GM12865 (cell line): Measurements from ENCODE around the gene TTYH1.

Experiments used
- DNase-seq: peaks from one replicate; pipeline ENCODE4 v3.0.0; 2010; ENCODE audit warnings: low read depth
- H3K4me3 ChIP-seq: 2 replicates; pipeline ENCODE4 v1.5.1; 2011; ENCODE audit warnings: mild to moderate bottlenecking, low read depth, low read length, control low read depth
- TF ChIP-seq, protein P1 (sequence below): IDR thresholded peaks from 2 replicates; pipeline ENCODE4 v1.5.1; 2011; ENCODE audit warnings: low read length, control low read depth, low read depth, inconsistent platforms; ENCODE audit not compliant: insufficient read depth; ENCODE audit errors: missing control alignments

The TTYH1 gene

DNA sequence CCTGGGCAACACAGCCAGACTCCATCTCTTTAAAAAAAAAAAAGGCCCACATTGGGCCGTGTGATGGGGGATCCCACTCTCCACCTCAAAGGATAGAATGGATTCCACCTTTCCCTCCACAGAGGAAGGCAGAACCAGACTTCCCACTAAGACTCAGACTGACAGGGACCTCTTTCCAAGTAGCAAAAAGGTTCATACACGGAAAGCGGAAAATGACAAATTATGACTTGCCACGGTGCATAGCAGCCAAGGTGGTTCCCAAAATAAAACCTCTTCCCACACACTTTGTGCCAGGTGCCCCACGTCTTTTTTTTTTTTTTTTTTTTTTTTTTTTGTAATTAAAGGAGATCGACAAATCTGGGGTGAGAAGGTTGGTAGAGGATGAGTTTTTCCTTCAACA lies 14.4 kb upstream of the TTYH1 start:
- TF ChIP-seq, protein P1, sequence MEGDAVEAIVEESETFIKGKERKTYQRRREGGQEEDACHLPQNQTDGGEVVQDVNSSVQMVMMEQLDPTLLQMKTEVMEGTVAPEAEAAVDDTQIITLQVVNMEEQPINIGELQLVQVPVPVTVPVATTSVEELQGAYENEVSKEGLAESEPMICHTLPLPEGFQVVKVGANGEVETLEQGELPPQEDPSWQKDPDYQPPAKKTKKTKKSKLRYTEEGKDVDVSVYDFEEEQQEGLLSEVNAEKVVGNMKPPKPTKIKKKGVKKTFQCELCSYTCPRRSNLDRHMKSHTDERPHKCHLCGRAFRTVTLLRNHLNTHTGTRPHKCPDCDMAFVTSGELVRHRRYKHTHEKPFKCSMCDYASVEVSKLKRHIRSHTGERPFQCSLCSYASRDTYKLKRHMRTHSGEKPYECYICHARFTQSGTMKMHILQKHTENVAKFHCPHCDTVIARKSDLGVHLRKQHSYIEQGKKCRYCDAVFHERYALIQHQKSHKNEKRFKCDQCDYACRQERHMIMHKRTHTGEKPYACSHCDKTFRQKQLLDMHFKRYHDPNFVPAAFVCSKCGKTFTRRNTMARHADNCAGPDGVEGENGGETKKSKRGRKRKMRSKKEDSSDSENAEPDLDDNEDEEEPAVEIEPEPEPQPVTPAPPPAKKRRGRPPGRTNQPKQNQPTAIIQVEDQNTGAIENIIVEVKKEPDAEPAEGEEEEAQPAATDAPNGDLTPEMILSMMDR: no peak
- DNase-seq: no peak
- H3K4me3 ChIP-seq: no peak overlapping the region

DNA sequence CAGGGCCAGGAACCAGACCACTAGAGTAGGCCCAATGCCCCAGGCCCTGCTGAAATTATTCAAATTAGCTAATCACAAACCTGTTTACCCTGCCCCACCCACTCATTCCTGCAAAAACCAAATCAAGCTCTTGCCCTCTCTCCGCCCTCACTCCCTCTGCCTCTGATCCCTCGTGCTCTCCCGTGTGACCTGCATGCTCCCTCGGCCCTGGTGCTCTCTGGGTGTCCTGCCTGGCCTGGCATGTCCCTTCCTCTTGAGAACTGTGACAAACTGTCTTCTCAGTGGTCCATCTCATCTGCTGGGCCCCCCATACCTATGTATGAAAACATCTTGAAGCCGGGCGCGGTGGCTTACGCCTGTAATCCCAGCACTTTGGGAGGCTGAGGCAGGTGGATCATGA lies 12.2 kb upstream of the TTYH1 start:
- TF ChIP-seq, protein P1: no peak

DNA sequence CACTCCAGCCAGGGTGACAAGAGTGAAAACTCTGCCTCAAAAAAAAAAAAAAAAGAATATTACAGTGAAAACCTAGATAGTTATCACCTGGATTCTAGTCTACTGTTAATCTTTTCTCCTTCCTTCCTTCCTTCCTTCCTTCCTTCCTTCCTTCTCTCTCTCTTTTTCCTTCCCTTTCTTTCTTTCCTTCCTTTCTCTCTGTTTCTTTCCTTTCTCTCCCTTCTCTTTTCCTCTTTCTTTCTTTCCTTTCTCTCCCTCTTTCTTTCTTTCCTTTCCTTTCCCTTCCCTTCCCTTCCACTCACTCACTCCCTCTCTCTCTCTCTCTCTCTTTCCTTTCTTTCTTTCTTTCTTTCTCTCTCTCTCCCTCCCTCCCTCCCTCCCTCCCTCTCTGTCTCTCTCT lies 9.6 kb upstream of the TTYH1 start:
- no peak overlapping the region for H3K4me3 ChIP-seq
- DNase-seq: no peak
- TF ChIP-seq, protein P1: no peak

More for the DNA sequence above, 12.2 kb upstream of the TTYH1 start:
- H3K4me3 ChIP-seq: no peak overlapping the region
- no peak for DNase-seq

DNA sequence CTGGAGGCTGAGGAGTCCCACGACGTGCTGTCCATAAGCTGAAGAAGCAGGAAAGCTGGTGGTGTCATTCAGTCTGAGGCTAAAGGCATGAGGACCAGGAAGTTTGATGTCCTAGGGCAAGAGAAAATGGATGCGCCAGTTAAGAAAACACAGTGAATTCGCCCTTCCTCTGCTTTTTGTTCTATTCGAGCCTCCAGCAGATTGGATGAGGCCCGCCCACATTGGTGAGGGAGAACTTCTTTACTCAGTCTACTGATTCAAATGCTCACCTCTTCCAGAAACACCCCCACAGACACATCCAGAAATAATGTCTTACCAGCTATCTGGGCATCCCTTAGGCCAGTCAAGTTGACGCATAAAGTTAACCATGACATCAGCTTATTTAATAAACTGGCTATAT lies 7.5 kb upstream of the TTYH1 start:
- TF ChIP-seq, protein P1: no peak
- DNase-seq: no peak
- H3K4me3 ChIP-seq: no peak overlapping the region

DNA sequence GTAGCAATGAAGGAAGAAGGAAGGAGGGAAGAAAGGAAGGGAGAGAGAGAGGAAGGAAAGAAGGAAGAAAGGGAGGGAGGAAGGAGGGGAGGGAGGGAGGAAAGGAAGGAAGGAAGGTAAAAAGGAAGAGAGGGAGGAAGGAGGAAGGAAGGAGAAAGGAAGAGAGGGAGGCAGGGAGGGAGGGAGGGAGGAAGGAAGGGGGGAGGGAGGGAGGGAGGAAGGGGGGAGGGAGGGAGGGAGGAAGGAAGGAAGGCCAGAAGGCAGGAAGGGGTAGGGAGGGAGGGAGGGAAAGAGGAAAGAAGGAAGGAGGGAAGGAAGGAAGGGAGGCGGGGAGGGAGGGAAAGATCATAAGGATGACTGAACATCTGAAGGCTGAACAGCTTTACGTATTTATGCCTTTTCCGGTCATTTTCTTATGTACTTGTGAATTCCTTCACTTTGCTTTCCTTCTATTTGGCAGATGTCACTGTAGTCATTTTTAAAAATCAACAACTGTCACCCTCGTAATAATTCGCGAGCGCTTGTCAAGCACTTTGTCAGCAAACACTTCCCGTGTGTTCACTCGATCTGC lies 6.7 kb upstream of the TTYH1 start:
- DNase-seq: no peak
- TF ChIP-seq, protein P1: no peak
- no peak overlapping the region for H3K4me3 ChIP-seq

DNA sequence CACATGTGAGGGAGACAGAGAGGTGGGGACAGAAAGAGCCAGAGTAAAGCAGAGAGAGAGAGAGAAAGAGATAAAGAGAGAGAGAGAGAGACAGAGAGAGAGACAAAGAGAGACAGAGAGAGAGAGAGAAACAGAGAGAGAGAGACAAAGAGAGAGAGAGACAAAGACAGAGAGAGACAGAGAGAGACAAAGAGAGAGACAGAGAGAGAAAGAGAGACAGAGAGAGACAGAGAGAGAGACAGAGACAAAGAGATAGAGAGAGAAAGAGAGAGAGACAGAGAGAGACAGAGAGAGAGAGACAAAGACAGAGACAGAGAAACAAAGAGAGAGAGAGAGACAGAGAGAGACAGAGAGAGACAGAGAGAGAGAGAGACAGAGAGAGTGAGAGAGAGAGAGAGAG lies 4.2 kb upstream of the TTYH1 start:
- TF ChIP-seq, protein P1: no peak
- DNase-seq: no peak
- no peak overlapping the region for H3K4me3 ChIP-seq

DNA sequence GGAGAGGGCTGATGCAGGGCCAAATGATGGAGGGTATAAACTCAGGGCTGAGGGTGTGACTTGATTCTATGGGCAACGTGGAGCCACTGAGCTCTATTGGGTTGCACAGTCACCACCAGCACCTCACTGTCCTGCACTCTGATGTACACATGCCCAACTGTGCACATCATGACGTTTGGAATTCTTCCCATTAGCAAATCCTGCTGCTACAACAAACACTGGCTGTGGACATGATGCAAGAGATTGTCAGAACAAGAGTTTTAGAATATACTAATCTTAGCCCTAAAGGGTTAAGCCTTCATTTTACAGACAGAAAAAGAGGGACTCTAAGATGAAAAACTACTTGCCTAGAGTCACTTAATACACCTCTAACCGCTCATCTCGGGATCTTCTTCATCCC lies 2.4 kb upstream of the TTYH1 start:
- TF ChIP-seq, protein P1: no peak
- DNase-seq: no peak
- no peak overlapping the region for H3K4me3 ChIP-seq
